Ascending aorta (tissue), 2 donors: ENCODE data around the gene TPTE2. TPM values are rescaled to one million over a fixed set of nuclear protein-coding genes. Genes with fewer than 3 reads are reported as not detected.
"Not testable (repeated sequence)": the region's sequence is repeated elsewhere in the genome, so short reads cannot be mapped to it uniquely, and the experiment has no call there.

Experiments used
- DNase-seq, 2 donors: peaks; one replicate each; pipeline ENCODE4 v3.0.0-alpha.2; 2019; ENCODE audit warnings: low spot score in 2 of 2
- H3K27ac ChIP-seq, 2 donors: fragments of 200-600 bp; sonication (generic); one replicate each; pipeline ENCODE4 v1.5.1; 2016 to 2017; ENCODE audit warnings: mild to moderate bottlenecking in 1 of 2
- H3K27me3 ChIP-seq: fragments of 200-600 bp; sonication (generic); one replicate; pipeline ENCODE4 v1.5.1; 2017
- H3K36me3 ChIP-seq, 2 donors: fragments of 200-600 bp; sonication (generic); one replicate each; pipeline ENCODE4 v1.5.1; 2016
- H3K4me1 ChIP-seq, 2 donors: fragments of 200-600 bp; sonication (generic); one replicate each; pipeline ENCODE4 v1.5.1; 2016 to 2017; ENCODE audit warnings: mild to moderate bottlenecking in 1 of 2
- H3K4me3 ChIP-seq, 2 donors: fragments of 200-600 bp; sonication (generic); one replicate each; pipeline ENCODE4 v1.5.1; 2016 to 2017; ENCODE audit warnings: mild to moderate bottlenecking in 1 of 2
- H3K9me3 ChIP-seq, 2 donors: fragments of 200-600 bp; sonication (generic); one replicate each; pipeline ENCODE4 v1.5.1; 2016
- intact Hi-C: fragments of 100-400 bp; cut with DNase I; formaldehyde crosslinking; loops from one replicate; pipeline ENCODE4 v1.15.1; 2023
- total RNA-seq: library from RNA; depleted of rRNA; stranded (reverse); fragments of >200 nt; gene quantifications from one replicate; pipeline ENCODE4 v1.1.0, GENCODE V29; 2016
- TF ChIP-seq, protein P1 (sequence below), 3 experiments: fragments of 200-600 bp in 2 of 3; fragments of 450-650 bp in 1 of 3; sonication (generic) in 2 of 3; IDR thresholded peaks; one replicate each; pipeline ENCODE4 v1.5.1; 2016 to 2019; ENCODE audit warnings: antibody characterized with exemption in 3 of 3, mild to moderate bottlenecking in 1 of 3, moderate library complexity in 1 of 3

The TPTE2 gene
- total RNA-seq, 1 donor from 2014 or later = not detected

DNA sequence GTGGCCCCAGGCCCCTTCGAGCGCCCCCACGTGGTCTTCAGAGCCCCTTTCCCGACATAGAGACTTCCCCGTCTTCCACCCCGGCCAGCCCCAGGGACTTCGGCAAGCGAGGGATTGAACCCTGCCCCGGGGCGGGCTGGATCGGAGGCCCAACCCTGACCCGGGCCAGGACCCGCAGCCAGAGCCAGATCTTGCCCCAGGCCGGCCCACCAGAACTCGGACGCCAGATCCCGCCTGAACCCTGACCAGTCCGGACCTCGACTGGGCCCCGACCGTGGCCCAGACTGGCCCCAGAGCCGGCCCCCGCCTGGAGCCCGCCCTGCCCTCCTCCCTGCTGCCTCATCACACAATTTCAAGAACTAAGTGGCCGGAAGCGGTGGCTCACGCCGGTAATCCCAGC is 253 bp upstream of the TPTE2 start:
- intact Hi-C loops = no loop called here
- Histone ChIP-seq H3K4me3 (no peak overlapping the region), H3K4me1 (no peaks in the 10 kb centered on the region), H3K9me3 (peaks cover 0 to 3% of the 10 kb centered on the region in 2 donors), H3K27ac (no peak overlapping the region), H3K27me3 (no peaks in the 10 kb centered on the region), H3K36me3 (no peaks in the 10 kb centered on the region)
- DNase-seq = no peak
- TF ChIP-seq, protein P1, sequence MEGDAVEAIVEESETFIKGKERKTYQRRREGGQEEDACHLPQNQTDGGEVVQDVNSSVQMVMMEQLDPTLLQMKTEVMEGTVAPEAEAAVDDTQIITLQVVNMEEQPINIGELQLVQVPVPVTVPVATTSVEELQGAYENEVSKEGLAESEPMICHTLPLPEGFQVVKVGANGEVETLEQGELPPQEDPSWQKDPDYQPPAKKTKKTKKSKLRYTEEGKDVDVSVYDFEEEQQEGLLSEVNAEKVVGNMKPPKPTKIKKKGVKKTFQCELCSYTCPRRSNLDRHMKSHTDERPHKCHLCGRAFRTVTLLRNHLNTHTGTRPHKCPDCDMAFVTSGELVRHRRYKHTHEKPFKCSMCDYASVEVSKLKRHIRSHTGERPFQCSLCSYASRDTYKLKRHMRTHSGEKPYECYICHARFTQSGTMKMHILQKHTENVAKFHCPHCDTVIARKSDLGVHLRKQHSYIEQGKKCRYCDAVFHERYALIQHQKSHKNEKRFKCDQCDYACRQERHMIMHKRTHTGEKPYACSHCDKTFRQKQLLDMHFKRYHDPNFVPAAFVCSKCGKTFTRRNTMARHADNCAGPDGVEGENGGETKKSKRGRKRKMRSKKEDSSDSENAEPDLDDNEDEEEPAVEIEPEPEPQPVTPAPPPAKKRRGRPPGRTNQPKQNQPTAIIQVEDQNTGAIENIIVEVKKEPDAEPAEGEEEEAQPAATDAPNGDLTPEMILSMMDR (IDR thresholded peaks at IDR 0.05) = no peak

DNA sequence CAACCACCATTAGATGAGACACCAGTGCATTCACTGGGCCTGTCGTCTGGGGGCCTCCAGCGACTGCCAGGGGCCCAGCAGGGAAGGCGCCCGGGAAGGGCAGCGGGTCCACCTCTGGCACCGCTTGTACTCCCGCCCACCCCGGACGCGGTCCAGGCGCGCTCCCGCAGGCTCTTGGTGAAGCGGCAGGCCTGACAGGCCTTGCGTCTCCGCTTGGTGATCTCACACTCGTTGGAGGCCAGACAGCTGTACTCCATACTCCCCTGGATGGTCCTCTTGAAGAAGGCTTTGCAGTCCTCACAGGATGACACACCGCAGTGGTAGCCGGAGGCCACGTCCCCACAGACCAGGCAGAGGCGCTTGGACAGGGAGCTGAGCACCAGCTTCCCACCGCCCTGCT is 660 bp downstream of the TPTE2 start:
- intact Hi-C loops, DNase-seq, H3K4me1 ChIP-seq, H3K4me3 ChIP-seq, H3K9me3 ChIP-seq, H3K27ac ChIP-seq, H3K36me3 ChIP-seq, H3K27me3 ChIP-seq: not testable (repeated sequence)

DNA sequence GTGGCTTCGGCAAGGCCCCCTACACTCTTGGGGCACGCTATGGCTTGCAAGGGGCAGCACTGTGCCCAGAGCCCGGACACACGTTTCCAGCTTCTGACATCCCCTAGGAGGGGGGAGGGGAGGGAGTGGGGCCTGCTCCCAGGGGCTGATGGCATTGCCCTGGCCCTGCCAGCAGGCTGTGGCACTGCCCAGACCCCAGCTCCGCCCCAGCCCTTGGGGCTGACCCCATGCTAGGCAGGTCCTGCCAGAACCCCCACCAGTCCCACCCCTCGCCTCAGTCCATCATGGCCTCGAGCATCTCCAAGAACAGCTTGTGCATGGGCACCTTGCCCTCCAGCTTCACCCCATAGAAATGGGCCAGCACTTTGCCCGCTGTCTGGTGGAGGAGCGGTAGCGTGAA is 1.6 kb downstream of the TPTE2 start:
- H3K27me3 ChIP-seq, H3K27ac ChIP-seq, intact Hi-C loops, H3K4me1 ChIP-seq, H3K36me3 ChIP-seq, H3K4me3 ChIP-seq, DNase-seq, H3K9me3 ChIP-seq: not testable (repeated sequence)

DNA sequence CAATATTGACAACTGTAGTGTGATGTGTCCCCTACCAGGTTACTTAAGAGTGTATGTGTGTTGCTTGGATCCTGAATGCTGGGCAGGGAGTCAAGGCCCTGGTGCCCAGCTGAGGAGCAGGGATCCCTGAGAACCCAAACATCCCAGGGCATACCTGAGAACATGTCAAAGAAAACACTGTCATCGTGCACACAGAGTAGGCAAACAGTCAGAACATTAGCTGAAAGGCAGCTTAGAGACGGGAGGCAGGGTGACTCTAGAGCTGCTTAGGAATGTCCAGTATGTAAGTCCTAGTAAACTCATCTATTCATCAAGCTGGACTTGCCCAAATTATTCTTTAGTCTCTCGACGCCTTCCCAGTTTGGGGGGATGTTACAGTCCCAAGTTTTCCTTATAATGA is 4.0 kb downstream of the TPTE2 start:
- DNase-seq, H3K9me3 ChIP-seq, intact Hi-C loops, H3K27me3 ChIP-seq, H3K4me3 ChIP-seq, H3K27ac ChIP-seq, H3K4me1 ChIP-seq, H3K36me3 ChIP-seq: not testable (repeated sequence)

DNA sequence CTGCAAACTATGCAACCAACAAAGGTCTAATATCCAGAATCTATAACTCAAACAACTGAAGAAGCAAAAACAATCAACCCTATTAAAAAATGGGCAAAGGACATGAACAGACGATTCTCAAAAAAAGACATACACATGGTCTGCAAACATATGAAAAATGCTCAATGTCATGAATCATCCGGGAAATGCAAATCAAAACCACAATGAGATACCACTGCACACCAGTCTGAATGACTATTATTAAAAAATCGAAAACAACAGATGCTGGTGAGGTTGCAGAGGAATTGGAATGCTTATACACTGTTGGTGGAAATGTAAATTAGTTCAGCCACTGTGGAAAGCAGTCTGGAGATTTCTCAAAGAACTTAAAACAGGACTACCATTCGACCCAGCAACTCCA is 12.1 kb downstream of the TPTE2 start:
- H3K27me3 ChIP-seq, intact Hi-C loops, H3K4me3 ChIP-seq, DNase-seq, H3K27ac ChIP-seq, H3K4me1 ChIP-seq, H3K9me3 ChIP-seq, H3K36me3 ChIP-seq: not testable (repeated sequence)

DNA sequence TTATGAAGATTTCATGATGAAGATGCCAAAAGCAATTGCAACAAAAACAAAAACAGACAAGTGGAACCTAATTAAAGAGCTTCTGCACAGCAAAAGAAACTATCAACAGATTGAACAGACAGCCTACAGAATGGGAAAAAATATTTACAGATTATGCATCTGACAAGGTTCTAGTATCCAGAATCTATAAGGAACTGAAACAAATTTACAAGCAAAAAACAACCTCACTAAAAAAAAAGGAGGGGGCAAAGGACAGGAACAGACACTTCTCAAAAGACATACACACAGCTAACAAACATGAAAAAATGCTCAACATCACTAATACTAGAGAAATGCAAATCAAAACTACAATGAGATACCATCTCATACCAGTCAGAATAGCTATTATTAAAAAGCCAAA is 35.7 kb downstream of the TPTE2 start:
- intact Hi-C loops, H3K4me1 ChIP-seq, DNase-seq: not testable (repeated sequence)

DNA sequence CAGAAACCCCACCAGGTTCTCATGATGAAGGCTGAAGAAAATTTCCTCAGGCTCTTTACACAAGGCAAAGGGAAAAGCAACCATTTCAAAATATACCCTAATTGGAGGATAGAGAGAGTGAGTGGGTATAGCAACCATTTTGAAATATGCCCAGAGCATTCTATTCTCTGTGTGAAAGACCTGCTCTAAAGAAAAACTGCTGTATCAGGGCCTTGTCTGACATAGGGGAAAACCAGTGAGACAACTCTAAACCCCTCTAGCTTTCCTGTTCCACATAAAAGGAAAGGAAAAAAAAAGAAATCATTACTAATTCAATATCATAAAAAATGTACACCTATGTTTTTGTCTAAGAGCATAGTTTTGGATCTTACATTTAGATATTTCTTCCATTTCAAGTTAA is 42.3 kb downstream of the TPTE2 start:
- H3K36me3 ChIP-seq = no peaks in the 10 kb centered on the region
- no peak overlapping the region for H3K4me3 ChIP-seq
- no peaks in the 10 kb centered on the region for H3K4me1 ChIP-seq
- no peak overlapping the region for H3K27ac ChIP-seq
- TF ChIP-seq, protein P1 (IDR thresholded peaks at IDR 0.05) = no peak
- intact Hi-C loops = no loop called here
- H3K27me3 ChIP-seq = no peaks in the 10 kb centered on the region
- no peak for DNase-seq
- no peaks in the 10 kb centered on the region for H3K9me3 ChIP-seq

More for the DNA sequence above, 35.7 kb downstream of the TPTE2 start:
- H3K36me3 ChIP-seq, H3K27me3 ChIP-seq, H3K4me3 ChIP-seq, H3K9me3 ChIP-seq, H3K27ac ChIP-seq: not testable (repeated sequence)

DNA sequence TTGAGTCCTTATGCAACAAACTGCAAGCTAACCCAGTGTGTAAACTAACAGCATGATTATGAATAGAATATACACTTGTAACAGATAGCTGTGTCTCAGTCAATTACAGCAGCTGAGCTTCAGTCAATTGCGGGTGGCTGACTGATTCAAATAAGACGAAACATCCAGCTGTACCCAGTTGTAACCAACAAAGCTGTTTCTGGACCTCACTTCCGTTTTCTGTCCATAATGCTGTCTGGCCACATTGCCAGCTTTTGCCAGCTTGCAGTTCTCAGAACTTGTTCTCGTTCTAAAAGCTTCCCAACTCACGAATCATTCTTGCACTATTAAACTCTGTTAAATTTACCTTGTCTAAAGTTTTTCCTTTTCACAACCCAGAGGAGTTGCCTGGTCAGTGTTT is 53.7 kb downstream of the TPTE2 start:
- DNase-seq, H3K27me3 ChIP-seq, H3K4me3 ChIP-seq, intact Hi-C loops, H3K36me3 ChIP-seq, H3K4me1 ChIP-seq, H3K27ac ChIP-seq, H3K9me3 ChIP-seq: not testable (repeated sequence)

DNA sequence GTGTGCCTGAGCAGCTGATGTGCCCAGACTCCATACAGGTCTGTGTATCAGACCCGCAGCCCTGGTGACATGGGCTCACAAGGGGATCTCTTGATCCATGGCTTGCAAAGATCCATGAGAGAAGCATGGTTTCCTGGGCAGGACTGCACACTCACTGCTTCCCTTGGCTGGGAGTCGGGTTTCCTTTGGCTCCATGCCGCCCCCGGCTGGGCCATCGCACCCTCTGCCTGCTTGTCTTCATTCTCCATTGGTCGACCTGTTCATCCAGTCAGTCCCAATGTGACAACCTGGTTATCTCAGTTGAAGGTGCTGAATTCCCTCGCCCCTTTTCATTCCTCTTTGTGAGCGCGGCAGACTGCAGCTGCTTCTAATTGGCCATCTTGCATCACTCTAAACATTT is 101.2 kb downstream of the TPTE2 start:
- H3K4me1 ChIP-seq, H3K27me3 ChIP-seq, H3K4me3 ChIP-seq, H3K9me3 ChIP-seq, intact Hi-C loops, DNase-seq, H3K27ac ChIP-seq, H3K36me3 ChIP-seq: not testable (repeated sequence)

DNA sequence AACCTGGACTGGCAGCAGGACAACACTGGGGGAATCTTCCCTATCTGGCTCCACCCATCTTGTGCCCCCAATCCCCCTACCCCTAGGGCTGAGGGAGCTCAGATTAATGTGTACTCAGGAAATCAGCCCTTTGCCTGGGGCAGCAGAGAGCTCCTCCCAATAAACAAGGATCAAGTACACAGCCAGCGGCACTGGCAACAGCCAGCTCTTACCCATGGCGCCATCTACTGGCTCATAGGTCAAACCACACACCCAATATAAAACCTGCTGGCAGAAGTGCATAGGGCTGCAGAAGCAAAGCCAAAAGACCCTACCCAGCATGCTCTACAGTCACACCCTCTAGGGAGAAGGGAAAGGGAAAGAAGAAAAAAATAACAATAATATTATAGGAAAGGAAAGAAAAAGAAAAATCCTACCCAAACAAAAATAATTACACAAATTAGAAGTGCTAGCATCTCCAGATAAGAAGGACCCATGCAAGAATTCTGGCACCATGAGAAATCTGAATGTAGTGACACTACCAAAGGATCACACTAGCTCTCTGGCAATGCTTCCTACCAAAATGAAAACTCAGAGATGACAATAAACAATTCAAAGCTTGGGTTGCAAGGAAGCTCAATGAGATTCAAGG is 122.2 kb downstream of the TPTE2 start:
- H3K4me1 ChIP-seq, DNase-seq, H3K4me3 ChIP-seq, H3K36me3 ChIP-seq, H3K27me3 ChIP-seq, H3K9me3 ChIP-seq, intact Hi-C loops, H3K27ac ChIP-seq: not testable (repeated sequence)

DNA sequence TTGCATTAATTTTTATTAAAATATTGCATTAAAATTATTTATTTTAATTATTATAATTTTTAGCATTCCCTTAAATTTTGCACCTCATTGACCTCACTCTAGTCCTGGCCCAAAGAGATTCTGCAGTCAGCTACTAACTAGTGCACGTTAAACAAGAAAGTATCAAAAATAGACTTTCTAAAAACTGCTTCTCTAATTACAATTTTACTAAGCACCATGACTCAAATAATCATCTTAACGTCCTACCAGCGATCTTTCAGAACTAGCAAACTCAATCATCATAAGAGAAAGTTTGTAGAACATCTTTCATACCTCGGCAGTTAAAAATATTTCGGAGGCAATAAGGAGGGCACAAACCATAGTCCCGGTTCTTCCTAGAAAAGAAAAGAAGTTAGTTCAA is 123.6 kb downstream of the TPTE2 start:
- H3K27me3 ChIP-seq, H3K4me1 ChIP-seq, H3K27ac ChIP-seq, H3K36me3 ChIP-seq, H3K4me3 ChIP-seq, H3K9me3 ChIP-seq, intact Hi-C loops, DNase-seq: not testable (repeated sequence)

DNA sequence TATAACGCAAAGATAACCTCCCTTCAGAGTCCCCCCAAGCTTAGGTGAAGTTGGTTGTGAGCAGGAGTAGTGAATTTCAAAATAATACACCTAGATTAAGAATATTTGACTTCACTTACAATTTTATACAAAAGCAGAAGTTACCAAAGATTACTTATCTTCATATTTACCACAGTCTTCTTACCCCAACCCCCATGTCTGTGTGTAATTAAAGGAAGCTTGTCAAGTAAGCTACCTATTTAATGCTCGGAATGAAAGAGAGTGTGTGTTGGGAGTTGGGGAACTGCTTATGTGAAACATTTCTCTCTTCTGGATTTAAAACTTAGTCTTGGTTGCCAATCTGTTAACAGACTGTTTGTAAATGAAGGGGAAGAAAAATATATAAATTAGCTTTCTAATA is 139.1 kb downstream of the TPTE2 start:
- H3K4me3 ChIP-seq, H3K4me1 ChIP-seq, H3K36me3 ChIP-seq, H3K27me3 ChIP-seq, intact Hi-C loops, H3K27ac ChIP-seq, DNase-seq, H3K9me3 ChIP-seq: not testable (repeated sequence)

DNA sequence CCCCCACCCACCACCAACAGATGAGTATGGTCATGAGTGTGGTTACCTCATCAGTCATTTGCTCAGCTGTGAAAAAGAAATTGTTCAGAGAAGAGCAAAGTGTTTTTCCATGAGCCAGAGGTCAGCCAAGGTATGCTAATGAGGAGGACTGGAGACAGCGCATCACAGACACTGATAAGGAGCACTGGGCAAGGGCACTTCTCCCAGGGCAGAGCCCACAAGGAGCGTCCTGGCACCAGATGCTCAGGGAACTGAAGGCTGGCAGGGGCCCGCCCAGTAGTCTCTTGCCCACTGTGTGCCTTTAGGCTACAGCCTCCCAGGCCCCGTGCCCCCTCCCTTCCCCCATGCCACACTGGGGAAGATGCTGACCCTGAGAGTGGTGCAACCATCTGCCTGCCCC is 148.8 kb downstream of the TPTE2 start:
- H3K27me3 ChIP-seq, H3K4me1 ChIP-seq, H3K4me3 ChIP-seq, intact Hi-C loops, H3K9me3 ChIP-seq, H3K27ac ChIP-seq, DNase-seq, H3K36me3 ChIP-seq: not testable (repeated sequence)
